Inflammatory macrophage (primary cell): ENCODE results near the gene PLEKHF1.
"Not testable (repeated sequence)": the region's sequence is repeated elsewhere in the genome, so short reads cannot be mapped to it uniquely, and the experiment has no call there.

Experiments used
- DNase-seq, 2 donors: peaks; one replicate each; pipeline ENCODE4 v3.0.0-alpha.2; 2020 to 2022

Gene PLEKHF1

GRCh38 chr19:29665826-29666577, 741 bp downstream of the PLEKHF1 start:
- DNase-seq, result no peak

DNA sequence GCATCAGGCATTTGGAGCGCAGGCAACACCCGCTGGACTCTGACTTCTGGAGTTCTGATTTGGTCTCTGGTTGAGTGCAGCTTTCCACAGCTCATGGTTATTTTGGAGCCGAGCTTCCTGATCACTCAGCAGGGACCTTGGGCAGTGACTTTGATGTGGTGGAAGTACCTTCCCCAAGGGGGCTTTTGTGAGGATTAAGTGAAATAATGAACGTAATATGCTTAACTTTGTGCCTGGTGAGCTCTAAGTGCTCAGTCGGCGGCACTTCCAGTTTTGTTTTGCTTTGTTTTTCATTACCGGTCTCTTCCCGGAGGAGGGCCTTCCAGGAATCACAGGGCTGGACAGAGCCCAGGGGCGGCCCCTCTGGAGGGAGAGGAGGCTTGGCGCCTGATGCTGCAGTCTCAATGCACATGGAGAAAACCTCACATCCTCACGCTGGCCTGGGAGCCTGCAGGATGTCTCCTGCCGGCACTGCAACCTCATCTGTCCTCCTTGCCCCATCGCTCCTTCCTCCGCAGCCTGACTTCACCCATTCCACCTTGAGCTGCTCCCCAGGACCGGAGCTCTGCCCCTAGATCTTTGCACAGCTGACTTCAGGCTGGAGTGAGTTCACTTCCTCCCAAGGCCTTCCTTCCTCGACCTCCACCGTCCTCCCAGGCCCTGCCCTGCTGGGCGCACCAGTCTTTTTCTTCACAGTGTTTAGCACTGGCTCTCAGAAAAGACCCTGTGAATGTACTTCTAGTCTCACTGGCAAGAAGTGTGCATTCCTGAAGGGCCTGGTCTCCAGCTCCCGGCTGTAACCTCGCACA, 1.5 kb downstream of the PLEKHF1 start:
- DNase-seq, result no peak

GRCh38 chr19:29667387-29667783, 2.1 kb downstream of the PLEKHF1 start:
- no peak for DNase-seq

GRCh38 chr19:29667901-29668341, 2.7 kb downstream of the PLEKHF1 start:
- DNase-seq, result no peak

DNA sequence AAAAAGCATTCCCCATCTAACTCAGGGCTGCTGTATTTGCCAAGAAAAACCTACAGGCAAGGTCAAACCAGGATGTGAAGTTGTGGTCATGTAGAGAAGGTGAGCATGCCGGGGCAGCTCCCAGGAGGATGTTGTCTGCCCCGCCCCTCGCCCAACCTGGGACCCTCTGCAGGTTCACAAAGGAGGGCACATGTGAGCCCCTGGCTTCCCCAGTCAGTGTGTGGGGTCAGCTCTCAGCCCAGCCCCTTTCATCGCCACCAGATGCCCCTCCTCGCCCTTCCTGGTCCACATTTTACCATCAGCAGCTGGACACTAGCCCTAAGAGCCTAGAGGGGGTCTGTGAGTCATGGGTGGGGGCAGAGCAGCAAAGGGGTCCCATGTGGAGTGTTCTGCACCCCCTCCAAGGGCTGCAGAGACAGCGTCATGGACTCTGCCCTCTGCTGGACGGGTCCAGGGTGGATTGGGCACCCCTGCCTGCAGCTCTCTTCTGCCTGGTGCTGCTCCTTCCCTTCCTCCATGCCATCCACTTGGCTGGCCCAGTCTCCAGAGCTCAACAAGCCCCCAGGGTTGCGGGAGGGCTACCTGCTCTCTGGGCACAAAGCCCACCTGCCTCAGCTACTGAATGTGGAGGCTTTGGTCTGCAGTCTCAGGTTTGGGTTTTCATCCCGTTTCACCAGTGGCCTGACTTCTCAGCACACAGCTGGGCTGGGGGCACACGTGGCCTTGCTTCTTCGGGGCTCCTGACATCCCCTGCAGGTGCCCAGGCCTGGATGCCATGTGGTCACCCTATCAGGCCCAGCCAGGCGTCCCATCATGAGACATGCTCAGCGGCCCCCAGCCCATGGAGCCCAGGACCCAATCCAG, 3.7 kb downstream of the PLEKHF1 start:
- DNase-seq, result no peak

DNA sequence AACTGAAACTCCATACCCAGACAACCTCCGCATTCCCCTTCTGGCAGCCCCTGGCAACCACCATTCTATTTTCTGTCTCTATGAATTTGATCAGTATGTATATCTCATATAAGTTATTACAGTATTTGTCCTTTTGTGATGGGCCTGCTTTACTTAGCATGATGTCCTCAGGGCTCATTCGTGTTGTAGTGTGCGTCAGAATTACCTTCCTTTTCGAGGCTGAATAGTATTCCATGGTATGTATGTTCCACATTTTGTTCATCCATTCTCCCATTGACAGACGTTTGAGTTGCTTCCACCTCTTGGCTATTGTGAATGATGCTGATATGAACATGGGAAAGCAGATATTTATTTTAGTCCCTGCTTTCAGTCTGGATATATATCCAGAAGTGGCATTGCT, 5.0 kb downstream of the PLEKHF1 start:
- no peak for DNase-seq

- DNase-seq, result not testable (repeated sequence)
Observed at GRCh38 chr19:29671026-29671392, 5.7 kb downstream of the PLEKHF1 start.

- peak; percentile 56 to 83 for DNase-seq
Observed at GRCh38 chr19:29671393-29672160, 6.3 kb downstream of the PLEKHF1 start.

GRCh38 chr19:29672319-29672932, 7.2 kb downstream of the PLEKHF1 start:
- peak in 1 of 2 donors; percentile 24 for DNase-seq

DNA sequence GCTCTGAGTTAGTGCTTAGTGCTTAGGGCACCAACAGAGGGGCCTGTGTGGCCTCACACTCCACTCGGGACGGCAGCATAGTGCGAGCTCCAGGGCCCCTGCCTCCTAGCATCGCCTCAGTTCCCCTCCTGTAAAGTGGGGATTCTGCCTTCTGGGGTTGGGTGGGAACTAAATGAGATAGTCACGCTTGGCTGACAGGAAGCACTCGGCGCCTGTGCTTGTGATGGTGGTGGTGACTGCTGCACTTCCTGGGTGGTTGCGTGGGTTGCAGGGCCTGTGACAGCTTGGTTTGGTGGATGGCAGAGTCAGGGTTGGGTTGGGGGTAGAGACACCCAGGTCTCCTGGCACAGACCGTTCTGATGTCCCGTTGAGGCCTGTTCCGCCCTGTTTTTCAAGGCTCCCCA, 7.7 kb downstream of the PLEKHF1 start:
- peak; percentile 35 to 79 for DNase-seq

GRCh38 chr19:29673451-29674371, 8.4 kb downstream of the PLEKHF1 start:
- DNase-seq, result no peak

- DNase-seq, result no peak
Observed at GRCh38 chr19:29674374-29675119, 9.3 kb downstream of the PLEKHF1 start.

- DNase-seq, result no peak
Observed at GRCh38 chr19:29675120-29675649, 9.9 kb downstream of the PLEKHF1 start.

- DNase-seq, result no peak
Observed at GRCh38 chr19:29675650-29676186, 10.5 kb downstream of the PLEKHF1 start.

- DNase-seq, result no peak
Observed at GRCh38 chr19:29676586-29676985, 11.3 kb downstream of the PLEKHF1 start.

GRCh38 chr19:29677001-29677817, 11.9 kb downstream of the PLEKHF1 start:
- DNase-seq, result no peak

- peak in 1 of 2 donors; percentile 60 for DNase-seq
Observed at GRCh38 chr19:29678484-29679106, 13.3 kb downstream of the PLEKHF1 start.
